Suprapubic skin (tissue), 3 donors: Measurements from ENCODE around the gene WDR7.

Source experiments
- CTCF ChIP-seq, 2 donors: fragments of 200-600 bp in 1 of 2; fragments of 450-650 bp in 1 of 2; sonication (generic) in 1 of 2; IDR thresholded peaks; one replicate each; pipeline ENCODE4 v1.5.1; 2016 to 2019; ENCODE audit warnings: antibody characterized with exemption in 2 of 2, mild to moderate bottlenecking in 1 of 2, moderate library complexity in 1 of 2
- POLR2AphosphoS5 ChIP-seq, 3 donors: sonication (generic); formaldehyde crosslinking; IDR thresholded peaks; one replicate each; pipeline ENCODE4 v1.6.1; 2017; ENCODE audit warnings: antibody characterized with exemption in 3 of 3

DNA sequence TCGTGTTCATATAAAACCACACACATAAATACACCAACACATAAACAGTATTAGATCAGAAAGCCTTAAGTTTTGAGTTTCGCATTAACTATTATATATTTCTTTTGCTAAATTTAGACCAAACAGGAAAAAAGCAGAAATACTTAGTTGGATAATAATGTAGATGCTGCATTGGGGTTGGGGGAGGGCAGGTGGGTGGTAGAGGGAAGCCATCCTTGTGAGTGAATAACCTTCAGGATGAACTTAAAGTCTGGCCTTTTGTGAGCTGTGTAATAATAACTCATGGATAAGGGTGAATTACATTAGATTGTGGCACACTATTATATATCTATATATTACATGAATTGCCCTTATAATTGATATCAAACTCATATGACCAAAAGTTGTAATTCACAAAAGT, 174.7 kb downstream of the WDR7 start:
- TF ChIP-seq CTCF (IDR thresholded peaks at IDR 0.05) (no peak), POLR2AphosphoS5 (IDR thresholded peaks at IDR 0.05) (no peak)
